NCI-H2107 treated with DMSO at 0.1 percent for 48 hours (cell line): Measurements from ENCODE around the gene ADAM29.
"Not testable (repeated sequence)": the region's sequence is repeated elsewhere in the genome, so short reads cannot be mapped to it uniquely, and the experiment has no call there.

Experiments used
- DNase-seq: peaks from one replicate; lab custom pipeline; 2025; ENCODE audit not compliant: unreplicated experiment; lab: John Stamatoyannopoulos, UW

Gene ADAM29

GRCh38 chr4:174918058-174918457, at the start of gene ADAM29:
ADAM29 (plus strand) TSS chr4:174918358; CDS start chr4:174975526, 57,168 bp downstream.
- DNase-seq, result no peak

- no peak for DNase-seq
Measured at GRCh38 chr4:174869339-174869738, 48.8 kb upstream of the ADAM29 start.

- DNase-seq, result no peak
Measured at GRCh38 chr4:174870311-174870710, 47.8 kb upstream of the ADAM29 start.

GRCh38 chr4:174871407-174871806, 46.8 kb upstream of the ADAM29 start:
- no peak for DNase-seq

GRCh38 chr4:174873146-174873545, 45.0 kb upstream of the ADAM29 start:
- not testable (repeated sequence) for DNase-seq

- peak; percentile 1 for DNase-seq
Measured at GRCh38 chr4:174873931-174874330, 44.2 kb upstream of the ADAM29 start.

GRCh38 chr4:174874898-174875297, 43.3 kb upstream of the ADAM29 start:
- DNase-seq, result no peak

- DNase-seq, result no peak
Measured at GRCh38 chr4:174880001-174880400, 38.2 kb upstream of the ADAM29 start.

- no peak for DNase-seq
Measured at GRCh38 chr4:174882317-174882992, 35.7 kb upstream of the ADAM29 start.

GRCh38 chr4:174907508-174907907, 10.7 kb upstream of the ADAM29 start:
- no peak for DNase-seq

GRCh38 chr4:174910271-174910670, 7.9 kb upstream of the ADAM29 start:
- DNase-seq, result no peak

GRCh38 chr4:174912919-174913543, 5.1 kb upstream of the ADAM29 start:
- DNase-seq, result no peak

- DNase-seq, result no peak
Measured at GRCh38 chr4:174919886-174920423, 1.8 kb downstream of the ADAM29 start.

GRCh38 chr4:174926958-174927357, 8.8 kb downstream of the ADAM29 start:
- DNase-seq, result no peak

- DNase-seq, result no peak
Measured at GRCh38 chr4:174928174-174928573, 10.0 kb downstream of the ADAM29 start.

GRCh38 chr4:174928575-174929253, 10.6 kb downstream of the ADAM29 start:
- no peak for DNase-seq

GRCh38 chr4:174929346-174929745, 11.2 kb downstream of the ADAM29 start:
- DNase-seq, result no peak

- no peak for DNase-seq
Measured at GRCh38 chr4:174930895-174931294, 12.7 kb downstream of the ADAM29 start.

- DNase-seq, result no peak
Measured at GRCh38 chr4:174933083-174933482, 14.9 kb downstream of the ADAM29 start.

- DNase-seq, result no peak
Measured at GRCh38 chr4:174934360-174934759, 16.2 kb downstream of the ADAM29 start.

- no peak for DNase-seq
Measured at GRCh38 chr4:174935607-174936006, 17.4 kb downstream of the ADAM29 start.

GRCh38 chr4:174940002-174940401, 21.8 kb downstream of the ADAM29 start:
- no peak for DNase-seq
